HG03457 (cell line): ENCODE results near the gene ALOX12B.

ENCODE experiments used
- ATAC-seq: cut with Tn5 transposase; IDR thresholded peaks from one replicate; pipeline ENCODE4 v1.9.1; 2021; ENCODE audit warnings: moderate number of reproducible peaks; ENCODE audit not compliant: unreplicated experiment

Gene ALOX12B

DNA sequence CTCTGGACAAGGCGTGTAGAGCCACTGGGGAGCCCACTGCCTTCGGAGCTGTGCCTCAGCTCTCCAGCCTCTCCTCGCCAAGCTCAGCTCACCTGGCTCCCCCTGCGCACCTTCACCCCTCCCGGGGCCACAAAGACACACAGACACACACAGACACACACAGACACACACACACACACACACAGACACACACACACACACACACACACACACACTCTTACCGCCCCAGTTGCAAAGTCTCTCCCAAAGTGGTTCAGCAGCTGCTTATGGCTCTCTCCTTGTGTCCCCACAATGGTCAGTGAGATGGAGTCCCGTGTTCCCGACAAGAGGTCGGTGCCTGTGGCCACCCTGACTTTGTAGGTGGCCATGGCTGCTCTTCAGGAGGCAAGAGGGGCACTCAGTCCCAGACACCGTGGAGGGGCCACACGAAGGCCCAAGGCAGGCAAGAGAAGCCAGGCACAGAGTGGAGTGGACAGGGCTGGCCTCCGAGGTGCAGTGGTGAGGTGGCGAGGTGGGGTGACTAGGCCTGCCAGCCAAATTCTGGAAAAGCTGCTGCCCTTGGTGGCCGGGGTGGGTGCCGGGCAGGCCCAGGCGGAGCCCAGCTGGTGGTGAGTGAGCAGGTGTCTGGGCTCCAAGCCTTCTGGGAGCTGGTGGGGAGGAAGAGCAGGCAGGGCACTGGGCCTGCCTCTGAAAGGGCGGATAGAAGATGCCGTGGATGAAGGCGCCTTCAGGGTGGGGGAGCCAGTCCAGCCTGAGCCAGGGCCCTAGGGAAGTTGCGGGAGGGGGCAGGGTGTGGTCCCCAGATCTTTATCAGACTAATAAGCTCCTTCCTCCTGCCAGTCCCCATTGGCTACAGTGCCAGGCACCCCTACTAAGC is at the start of gene ALOX12B:
Gene ALOX12B, minus strand, starts transcription at position 642 of the 877 bp plus-strand sequence. Its CDS starts 274 bp downstream, at position 368.
- ATAC-seq = no peak

DNA sequence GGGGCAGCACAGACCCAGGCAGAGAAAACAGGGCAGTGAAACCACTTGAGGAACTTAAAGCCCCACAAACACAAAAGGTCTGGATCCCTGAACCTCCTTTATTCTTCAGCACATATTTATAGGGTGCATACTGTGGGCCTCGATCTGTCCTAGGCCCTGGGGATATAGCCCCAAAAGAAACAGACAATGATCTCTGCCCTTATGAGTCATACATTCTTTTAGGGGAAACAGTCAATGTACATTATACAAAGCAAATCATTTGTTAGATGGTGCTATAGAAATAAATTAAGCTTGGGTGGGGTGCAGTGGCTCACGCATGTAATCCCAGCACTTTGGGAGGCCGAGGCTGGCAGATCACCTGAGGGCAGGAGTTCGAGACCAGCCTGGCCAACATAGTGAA is 46.4 kb upstream of the ALOX12B start:
- ATAC-seq = no peak

DNA sequence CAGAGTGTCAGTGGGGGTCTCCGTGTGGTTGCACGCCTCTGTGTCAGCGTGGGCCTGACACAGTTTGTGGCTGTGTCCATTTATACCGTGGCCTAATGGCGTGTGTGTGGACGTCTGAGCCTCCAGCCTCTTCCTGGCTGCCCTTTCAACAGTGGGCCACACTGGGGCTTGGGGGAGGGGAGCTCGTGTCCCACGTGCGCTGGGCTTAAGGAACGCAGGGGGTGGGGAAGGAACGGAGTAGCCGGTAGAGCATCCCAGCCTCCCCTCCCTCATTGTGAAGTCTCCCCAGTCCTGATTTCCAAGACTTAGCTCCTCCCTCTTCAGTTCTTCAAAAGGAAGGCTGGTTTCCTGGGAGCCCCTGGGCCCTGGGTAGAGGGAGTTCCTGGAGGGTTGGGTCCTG is 45.9 kb upstream of the ALOX12B start:
- ATAC-seq = no peak

DNA sequence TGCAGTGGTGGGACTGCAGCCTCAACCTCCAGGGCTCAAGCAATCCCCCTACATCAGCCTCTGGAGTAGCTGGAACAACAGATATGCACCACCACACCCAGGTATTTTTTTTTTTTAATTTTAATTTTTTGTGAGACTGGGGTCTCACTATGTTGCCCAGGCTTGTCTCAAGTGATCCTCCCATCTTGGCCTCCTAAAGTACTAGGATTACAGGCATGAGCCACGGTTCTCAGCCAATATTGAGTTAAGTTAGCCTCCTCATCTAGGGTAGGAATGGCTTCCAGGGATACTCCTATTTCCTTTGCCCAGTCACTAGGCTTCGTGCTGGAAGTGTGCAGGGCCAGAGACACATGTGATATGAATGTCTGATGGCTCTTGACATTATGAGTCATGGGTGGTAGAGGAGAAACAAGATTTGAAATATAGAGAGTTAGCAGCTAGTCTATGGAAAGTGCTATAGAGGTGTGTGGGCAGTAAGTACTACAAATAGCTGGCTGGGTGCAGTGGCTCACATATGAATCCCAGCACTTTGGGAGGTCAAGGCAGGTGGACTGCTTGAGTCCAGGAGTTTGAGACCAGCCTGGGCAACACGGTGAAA is 44.4 kb upstream of the ALOX12B start:
- ATAC-seq = no peak

DNA sequence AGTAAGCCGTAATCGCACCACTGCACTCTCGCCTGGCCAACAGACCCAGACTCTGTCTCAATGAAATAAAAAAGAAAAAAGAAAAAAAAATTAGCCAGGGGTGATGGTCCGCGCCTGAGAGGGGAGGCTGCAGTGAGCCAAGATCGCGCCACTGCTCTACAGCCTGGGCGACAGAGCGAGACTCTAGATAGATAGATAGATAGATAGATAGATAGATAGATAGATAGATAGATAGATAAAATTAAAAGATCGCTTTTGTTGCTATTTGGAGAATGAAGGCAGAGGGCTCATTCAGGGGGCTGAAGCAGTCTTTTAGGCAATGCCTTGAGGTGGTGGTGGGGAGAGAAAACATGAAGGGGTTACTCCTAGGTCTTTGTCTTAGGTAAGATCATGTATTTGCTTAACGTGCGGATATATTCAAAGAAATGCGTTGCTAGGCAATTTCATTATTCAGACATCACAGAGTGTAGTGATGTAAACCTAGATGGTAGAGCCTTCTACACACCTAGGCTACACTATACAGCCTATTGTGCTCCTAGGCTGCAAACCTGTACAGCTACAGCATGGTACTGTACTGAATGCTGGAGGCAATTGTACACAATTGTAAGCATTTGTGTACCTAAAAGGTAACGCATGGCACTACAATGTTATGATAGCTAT is 40.7 kb upstream of the ALOX12B start:
- no peak for ATAC-seq

DNA sequence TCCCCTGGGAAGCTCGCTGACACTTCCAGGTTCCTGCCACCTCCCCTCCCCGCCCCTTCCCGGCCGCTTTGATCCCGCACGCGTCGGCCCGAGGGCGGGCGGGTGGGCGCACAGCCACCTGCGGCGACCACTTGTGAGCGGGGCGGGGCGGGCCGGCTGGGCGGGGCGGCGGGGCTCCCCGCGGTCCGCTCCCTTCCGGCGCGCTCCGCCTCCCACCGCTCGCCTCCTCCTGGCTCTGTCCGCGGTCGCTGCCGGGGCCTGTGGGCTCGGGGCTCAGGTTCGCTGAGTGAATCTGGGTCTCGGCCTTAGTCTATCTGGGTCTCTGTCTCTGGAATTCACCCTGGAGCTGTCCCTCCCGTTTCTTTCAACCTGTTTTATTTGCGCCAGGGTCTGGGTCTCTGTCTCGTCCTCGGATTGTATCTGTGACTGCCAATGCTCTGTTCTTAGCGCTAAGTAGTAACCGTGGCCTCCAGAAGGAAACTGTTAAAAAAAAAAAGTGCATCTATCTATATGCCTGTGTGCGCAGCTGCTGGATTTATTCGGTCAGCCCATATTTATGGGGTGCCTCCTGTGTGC is 39.1 kb upstream of the ALOX12B start:
- no peak for ATAC-seq

DNA sequence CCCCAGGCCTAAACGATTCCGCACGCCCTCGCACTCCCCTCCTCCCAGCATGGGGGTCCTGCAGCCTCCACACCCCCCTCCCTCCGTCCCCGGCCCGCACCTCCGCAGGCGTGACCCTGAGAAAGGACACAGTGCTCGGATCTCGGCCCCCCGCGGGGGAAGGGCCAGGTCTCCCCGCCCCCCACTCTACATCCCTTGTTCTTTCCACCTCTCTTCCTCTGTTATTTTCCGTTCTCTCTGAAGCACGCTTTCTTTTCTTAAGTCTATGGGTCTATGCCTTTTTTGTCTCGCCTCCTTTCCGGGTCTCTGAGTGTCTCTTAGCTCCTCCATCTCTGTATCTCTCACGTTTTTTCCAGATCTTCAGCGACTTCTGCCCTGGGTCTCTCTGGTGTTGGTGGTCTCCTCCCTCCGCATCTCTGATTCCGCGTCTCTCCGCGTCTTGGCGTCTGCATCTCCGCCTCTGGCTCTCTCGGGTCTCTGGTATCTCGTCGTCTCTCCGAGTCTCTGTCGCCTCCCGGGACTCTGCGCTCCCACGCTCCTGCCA is 38.5 kb upstream of the ALOX12B start:
- no peak for ATAC-seq

DNA sequence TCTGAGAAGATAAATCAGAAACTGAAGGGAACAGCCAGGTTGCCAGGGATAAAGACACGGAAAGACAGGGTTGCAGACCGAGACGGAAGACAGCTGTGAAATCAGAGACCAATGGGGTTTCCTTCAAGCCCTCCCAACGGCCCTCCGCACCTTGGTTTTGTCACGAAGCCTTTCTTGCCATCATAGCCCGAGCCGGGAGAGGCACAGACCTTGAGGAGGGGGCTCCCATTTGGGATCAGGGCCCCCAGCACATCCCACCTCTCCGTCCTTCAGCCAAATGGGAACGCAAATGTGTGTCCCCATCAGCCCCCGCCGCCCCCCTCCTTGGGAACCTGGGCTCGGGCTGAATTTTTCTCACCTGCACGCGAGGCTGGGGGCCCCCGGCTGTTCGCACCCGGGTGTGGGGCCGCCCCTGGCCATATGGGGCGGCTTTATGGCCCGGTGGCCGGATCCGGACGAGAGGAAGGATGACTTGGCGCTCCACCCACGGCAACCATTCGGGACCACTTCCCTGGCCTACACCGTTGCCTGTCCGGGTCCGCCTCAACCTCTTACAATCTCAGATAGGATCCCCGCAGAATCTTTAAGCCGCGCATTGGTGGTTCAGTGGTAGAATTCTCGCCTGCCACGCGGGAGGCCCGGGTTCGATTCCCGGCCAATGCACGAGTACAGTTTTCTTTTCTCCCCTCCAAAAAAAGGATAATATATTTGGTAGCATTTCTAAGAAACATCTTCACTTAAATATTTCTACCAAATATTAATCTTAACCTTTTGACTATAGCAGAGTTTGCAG is 37.8 kb upstream of the ALOX12B start:
- ATAC-seq = no peak

DNA sequence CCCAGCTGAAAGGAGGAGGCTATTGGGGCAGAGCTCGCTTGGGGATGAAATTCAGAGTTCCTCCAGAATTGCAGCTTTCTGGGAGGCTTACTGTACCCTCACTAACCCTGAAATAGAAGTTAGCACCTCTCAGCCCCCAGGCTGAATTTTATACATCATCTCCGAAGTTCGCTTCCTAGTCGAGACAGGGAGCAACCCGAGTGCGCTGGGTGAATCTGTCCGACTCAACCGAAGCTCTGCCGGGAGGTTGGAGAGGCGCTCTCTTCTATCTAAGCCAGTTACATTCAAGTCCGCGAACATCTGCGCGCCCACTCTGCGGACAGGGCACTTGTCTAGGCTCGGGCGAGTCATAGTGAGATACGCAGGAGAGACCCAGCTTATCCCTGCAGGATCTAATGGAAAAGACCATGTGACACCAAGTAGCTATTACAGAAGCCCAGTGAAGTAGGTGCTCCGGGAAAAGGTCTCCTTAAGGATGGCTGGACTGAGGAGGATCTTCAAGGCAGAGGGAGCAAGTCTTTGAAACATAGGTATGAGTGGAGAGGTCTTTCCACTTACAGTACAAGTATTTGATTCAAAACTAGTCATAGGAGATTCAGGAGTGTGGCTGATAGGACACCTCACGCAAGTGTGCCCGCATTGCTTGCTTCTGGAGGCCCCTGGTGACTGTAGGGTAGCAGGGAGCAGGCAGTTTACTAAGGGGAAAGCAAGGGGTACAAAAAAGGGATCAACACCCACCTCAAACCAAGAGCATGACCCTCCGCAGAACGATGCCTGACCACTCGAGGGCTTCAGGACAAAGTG is 37.0 kb upstream of the ALOX12B start:
- ATAC-seq = no peak

DNA sequence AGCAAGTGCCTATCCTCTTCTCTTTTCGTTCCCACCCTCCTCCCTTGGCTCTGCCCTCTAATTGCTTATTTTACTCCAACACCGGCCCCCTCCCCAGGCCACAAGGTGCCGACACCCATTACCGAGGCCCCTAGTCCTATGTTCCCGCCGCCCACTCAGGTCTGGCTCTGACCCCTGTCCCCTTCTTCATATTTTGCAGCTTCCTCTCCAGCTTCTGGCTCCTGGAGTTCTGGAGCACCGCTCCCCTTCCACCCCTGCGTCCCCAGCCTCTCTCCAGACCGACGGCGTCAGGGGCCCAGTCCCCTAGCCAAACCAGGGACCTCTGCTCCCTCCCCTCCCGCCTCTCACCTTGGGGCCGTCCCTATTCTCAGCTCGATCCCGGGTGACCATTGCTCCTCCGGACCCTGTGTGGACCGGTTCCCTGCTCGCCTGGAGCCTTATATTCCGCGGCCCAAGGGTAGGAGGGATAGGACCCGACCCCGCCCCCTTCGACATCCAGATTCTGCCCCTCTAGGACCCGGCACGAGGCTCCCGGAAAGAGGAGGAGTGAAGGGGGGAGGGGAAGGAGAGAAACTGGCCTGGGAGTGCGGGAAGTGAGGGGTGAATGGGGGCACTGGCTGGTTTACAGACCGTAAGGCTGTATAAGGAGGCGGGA is 36.3 kb upstream of the ALOX12B start, which contains the start of gene HES7:
Gene HES7, minus strand, starts transcription at position 412 of the 655 bp plus-strand sequence. Its CDS starts 22 bp downstream, at position 390.
- ATAC-seq = no peak

DNA sequence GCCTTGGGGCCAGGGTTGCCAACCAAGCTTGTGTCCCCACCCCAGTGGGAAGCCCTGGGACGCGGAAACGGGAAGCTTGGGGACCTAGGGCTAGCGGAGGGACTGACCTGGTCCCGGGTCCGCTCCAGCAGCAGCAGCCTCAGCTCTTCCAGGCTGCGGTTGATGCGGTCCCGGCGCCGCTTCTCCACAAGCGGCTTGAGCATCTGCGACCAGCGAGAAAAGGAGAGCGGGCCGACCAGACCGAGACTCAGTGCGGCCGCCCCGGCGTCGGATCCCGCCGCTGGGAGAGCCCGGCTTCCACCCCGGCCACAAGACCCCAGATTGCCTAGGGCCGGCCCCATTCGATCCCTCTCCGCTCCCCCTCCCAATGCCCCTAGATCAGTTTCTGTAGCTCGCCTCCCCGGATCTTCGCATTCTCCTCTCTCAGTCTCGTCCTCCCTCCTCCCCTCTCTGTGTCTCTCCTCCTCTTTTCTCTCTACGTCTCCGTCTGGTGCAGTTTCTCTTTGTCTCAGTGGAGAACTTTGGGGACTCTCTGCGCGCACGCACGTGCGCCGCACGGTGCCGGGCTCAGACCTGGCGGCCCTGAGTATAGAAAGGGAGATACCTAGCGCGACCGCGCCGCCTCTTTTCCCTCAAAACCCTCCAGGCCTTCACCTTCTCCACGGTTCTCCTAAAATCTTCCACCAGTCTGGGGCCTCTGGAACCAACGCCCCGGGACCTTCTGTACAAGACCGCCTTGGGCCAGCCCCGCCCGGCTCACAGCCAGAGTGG is 35.6 kb upstream of the ALOX12B start:
- no peak for ATAC-seq

DNA sequence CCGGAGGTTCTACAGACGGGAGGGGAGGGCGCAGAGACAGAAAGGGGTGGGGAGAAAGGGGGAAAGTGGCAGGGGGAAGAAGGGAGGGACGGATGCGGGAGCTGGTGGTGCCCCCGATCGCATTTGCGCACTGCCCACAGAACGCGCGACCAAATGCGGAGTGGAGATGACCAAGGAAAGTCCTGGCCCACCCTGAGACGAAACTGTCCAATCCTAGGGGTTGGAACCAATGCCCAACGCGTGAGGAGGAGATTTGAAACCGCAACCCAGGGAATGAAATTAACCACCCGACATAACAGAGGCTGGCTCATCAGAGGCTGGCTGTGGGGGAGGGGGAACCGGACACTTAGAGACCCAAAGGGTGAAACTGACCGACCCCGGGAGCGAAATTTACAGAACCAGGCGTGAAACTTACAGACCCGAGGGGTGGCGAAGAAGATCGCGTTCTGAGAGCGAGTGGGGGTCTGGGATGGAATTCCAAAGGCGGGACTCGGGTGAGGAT is 35.0 kb upstream of the ALOX12B start:
- no peak for ATAC-seq

DNA sequence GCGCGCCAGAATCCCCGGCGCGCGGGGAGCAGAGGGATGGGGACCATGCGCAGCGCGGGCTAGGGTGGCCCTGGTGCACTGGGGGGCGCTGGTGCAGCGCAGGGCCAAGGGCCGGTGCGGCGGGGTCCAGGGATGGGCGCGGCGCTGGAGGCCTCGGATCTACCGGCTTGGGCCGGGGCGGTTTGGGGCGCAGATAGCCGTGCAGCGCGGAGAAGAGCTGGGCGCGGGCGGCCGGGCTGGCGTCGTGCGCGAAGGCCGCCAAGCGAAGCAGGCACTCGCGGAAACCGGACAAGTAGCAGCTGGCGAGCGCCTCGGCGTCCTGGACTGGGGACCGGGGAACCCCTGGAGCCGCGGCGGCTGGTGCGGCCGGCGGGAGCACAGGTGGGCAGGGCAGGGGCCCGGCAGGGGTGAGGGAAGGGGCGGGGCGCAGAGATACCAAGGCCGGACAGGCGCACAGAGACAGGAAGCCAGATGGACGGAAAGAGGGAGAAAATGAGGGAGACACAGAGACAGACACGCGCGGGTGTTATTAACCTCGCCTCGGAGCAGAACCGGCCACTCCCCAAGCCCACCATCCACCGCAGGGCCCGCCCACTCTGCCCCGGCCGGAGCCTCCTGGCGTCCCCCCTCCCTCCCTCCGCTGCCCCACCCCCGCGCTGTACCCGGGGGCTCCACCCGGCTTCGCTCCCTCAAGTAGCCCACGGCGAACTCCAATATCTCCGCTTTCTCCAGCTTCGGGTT is 34.3 kb upstream of the ALOX12B start:
- ATAC-seq = no peak

DNA sequence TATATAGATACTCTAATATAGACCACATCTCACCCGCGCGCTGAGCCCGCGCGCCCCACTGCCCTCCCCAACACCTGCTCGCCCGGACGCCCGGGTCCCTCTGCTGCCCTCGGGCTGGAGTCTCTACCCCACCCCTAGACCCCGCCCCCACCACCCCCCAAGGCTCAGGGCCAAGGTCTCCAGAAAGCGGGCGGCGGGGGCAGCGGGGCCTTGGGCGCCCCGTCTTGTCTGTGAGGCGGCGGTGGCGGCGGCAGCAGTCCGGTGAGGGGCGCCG is 33.8 kb upstream of the ALOX12B start:
- no peak for ATAC-seq

DNA sequence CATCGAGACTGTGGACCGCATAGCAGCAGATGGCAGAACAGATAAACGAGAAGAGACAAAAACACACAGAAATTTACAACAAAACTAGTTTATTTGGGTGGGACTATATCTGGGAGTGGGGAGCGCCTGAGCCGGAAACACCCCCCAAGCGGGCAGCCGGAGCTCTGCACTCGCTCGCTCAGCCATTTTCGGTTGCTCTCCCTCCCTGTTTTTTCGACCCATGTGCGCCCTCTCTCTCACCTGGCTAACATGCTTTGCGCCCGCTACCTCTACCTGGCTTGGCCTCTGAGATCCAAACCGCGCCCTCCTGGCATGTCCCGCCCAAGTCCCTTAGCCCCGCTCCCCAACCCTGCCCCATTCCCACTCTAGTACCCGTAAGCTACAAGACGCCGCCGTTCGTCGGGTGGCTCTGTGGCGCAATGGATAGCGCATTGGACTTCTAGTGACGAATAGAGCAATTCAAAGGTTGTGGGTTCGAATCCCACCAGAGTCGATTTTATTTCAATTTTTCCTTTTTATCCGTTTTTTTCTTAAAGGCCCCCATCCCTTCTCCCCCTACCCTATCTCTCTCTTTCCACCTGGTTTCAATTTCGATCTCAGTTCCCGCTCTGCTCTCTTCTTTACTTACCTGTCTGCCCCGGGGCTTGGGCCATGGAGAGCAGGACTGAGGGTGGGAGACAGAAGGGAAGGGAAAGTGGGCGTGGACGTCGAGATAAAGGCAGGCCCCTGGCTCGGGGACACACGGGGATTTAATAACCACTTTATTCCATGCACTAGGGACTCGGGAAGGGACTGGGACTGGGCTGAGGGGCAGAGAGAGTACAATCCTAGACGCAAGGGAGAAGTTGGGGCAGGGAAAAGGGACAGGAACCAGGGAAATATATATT is 33.2 kb upstream of the ALOX12B start:
- ATAC-seq = no peak
